ENCODE results near the gene HAO1.

Gene HAO1

DNA sequence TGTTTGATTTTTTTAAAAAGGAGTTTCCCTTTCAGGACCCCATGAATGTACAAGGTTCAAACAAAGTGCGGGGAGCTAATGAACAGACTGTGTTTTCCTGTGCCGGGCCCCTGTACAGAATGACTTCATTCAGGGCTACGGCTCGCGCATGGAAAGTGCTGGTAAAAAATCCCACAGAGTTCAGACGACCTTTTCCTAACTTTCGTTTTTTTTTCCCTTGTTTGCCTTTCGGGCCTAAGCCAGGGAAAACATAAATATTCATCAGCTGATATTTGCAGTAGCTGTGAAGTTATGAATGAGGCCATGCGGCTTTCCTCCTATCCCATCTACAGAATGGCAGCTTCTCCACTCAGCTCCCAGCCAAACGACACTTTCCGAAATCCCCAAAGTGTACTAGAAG, 74.0 kb downstream of the HAO1 start:
- Histone ChIP-seq H3K9me2 (replicated peaks; ENCODE audit: insufficient read depth, low read length) (no peaks in the 10 kb centered on the region), H3K36me3 (replicated peaks; ENCODE audit: insufficient read depth, low read length) (no peaks in the 10 kb centered on the region), H3K9me3 (replicated peaks; ENCODE audit: insufficient read depth, low read length) (no peaks in the 10 kb centered on the region), H2AFZ (ENCODE audit: low read length) (no peak overlapping the region), H3K27me3 (replicated peaks; ENCODE audit: insufficient read depth, low read length) (no peaks in the 10 kb centered on the region), H3K27ac (ENCODE audit: low read length) (no peak overlapping the region), H3K4me1 (ENCODE audit: low read length) (no peaks in the 10 kb centered on the region), H3K4me3 (ENCODE audit: low read length) (no peak overlapping the region), H3K79me2 (ENCODE audit: low read length) (no peaks in the 10 kb centered on the region), H3K4me2 (ENCODE audit: low read depth, low read length) (no peak overlapping the region), H4K20me1 (ENCODE audit: insufficient read depth, low read length) (no peaks in the 10 kb centered on the region), H3F3A (ENCODE audit: insufficient read depth, low read length) (no peaks in the 10 kb centered on the region), H3K9ac (ENCODE audit: low read length) (no peak overlapping the region)
- no peak for DNase-seq
- TF ChIP-seq EZH2phosphoT487 (IDR thresholded peaks at IDR 0.05; ENCODE audit: low read length) (no peak), EZH2 (optimal IDR thresholded peaks at IDR 0.05; ENCODE audit: low read depth, low read length) (no peak)
- TF ChIP-seq, protein P1, sequence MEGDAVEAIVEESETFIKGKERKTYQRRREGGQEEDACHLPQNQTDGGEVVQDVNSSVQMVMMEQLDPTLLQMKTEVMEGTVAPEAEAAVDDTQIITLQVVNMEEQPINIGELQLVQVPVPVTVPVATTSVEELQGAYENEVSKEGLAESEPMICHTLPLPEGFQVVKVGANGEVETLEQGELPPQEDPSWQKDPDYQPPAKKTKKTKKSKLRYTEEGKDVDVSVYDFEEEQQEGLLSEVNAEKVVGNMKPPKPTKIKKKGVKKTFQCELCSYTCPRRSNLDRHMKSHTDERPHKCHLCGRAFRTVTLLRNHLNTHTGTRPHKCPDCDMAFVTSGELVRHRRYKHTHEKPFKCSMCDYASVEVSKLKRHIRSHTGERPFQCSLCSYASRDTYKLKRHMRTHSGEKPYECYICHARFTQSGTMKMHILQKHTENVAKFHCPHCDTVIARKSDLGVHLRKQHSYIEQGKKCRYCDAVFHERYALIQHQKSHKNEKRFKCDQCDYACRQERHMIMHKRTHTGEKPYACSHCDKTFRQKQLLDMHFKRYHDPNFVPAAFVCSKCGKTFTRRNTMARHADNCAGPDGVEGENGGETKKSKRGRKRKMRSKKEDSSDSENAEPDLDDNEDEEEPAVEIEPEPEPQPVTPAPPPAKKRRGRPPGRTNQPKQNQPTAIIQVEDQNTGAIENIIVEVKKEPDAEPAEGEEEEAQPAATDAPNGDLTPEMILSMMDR (IDR thresholded peaks at IDR 0.05; ENCODE audit: low read length), result no peak

DNA sequence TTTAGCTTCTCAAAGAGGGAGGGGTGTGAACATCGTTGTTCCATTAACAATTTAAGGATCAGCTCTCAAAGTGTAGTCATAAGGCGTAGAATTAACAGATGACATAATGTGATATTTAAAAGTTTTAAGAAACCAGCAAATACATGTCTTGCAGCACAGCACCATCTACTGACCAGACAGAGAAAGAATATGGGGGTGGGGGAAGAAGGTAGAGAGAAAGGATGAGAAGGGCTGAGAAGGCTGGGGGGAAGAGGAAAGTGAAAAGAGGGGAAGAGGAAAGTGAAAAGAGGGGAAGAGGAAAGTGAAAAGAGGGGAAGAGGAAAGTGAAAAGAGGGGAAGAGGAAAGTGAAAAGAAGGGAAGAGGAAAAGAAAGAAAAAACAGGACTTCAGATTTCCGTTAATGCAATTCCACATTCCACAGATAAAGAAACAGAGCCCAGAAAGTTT, 80.9 kb downstream of the HAO1 start:
- Histone ChIP-seq H3K36me3 (replicated peaks; ENCODE audit: insufficient read depth, low read length) (no peaks in the 10 kb centered on the region), H2AFZ (ENCODE audit: low read length) (no peak overlapping the region), H3K27ac (ENCODE audit: low read length) (no peak overlapping the region)

DNA sequence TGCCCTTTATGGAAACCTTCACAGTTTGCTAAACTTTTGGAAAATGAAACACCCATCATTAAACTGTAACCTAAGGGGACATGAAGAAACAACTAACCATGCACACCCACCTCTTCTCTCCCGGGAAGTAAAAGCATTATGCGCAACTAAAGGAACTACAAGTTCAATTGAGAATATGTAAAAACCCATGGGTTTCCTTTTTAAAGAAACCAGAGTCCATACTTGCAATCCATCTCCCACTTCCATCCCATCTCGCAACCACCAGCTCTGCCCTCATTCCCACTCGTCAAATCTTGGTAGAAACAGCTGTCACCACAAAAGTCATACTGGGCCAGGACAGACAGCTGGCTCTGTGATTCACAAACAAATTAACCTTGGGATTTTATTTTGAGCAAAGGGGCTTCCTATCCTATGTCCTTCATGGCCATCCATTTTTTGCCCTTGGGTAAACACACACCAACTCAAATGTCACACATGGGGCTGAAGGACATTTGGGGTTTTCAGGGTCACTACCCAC, 81.5 kb downstream of the HAO1 start:
- Histone ChIP-seq H2AFZ (ENCODE audit: low read length) (no peak overlapping the region), H3K9ac (ENCODE audit: low read length) (no peak overlapping the region), H3K27me3 (replicated peaks; ENCODE audit: insufficient read depth, low read length) (no peaks in the 10 kb centered on the region), H3K36me3 (replicated peaks; ENCODE audit: insufficient read depth, low read length) (no peaks in the 10 kb centered on the region), H3K9me3 (replicated peaks; ENCODE audit: insufficient read depth, low read length) (no peaks in the 10 kb centered on the region), H3K27ac (ENCODE audit: low read length) (no peak overlapping the region), H3K79me2 (ENCODE audit: low read length) (no peaks in the 10 kb centered on the region), H3K9me2 (replicated peaks; ENCODE audit: insufficient read depth, low read length) (no peaks in the 10 kb centered on the region), H3F3A (ENCODE audit: insufficient read depth, low read length) (no peaks in the 10 kb centered on the region), H3K4me3 (ENCODE audit: low read length) (no peak overlapping the region), H3K4me2 (ENCODE audit: low read depth, low read length) (no peak overlapping the region), H4K20me1 (ENCODE audit: insufficient read depth, low read length) (no peaks in the 10 kb centered on the region), H3K4me1 (ENCODE audit: low read length) (no peaks in the 10 kb centered on the region)
- no peak for TF ChIP-seq EZH2 (optimal IDR thresholded peaks at IDR 0.05; ENCODE audit: low read depth, low read length)
- TF ChIP-seq, protein P1 (IDR thresholded peaks at IDR 0.05; ENCODE audit: low read length), result no peak
- TF ChIP-seq EZH2phosphoT487 (IDR thresholded peaks at IDR 0.05; ENCODE audit: low read length), result no peak
- no peak for DNase-seq

More for the DNA sequence above, 80.9 kb downstream of the HAO1 start:
- no peaks in the 10 kb centered on the region for H3K79me2 ChIP-seq (ENCODE audit: low read length)
- no peaks in the 10 kb centered on the region for H3K27me3 ChIP-seq (replicated peaks; ENCODE audit: insufficient read depth, low read length)
- H3K4me3 ChIP-seq (ENCODE audit: low read length), result no peak overlapping the region
- no peaks in the 10 kb centered on the region for H3K9me2 ChIP-seq (replicated peaks; ENCODE audit: insufficient read depth, low read length)
- no peak overlapping the region for H3K4me2 ChIP-seq (ENCODE audit: low read depth, low read length)
- no peaks in the 10 kb centered on the region for H3K9me3 ChIP-seq (replicated peaks; ENCODE audit: insufficient read depth, low read length)
- no peak overlapping the region for H3K9ac ChIP-seq (ENCODE audit: low read length)
- DNase-seq, result peak; percentile 42
- TF ChIP-seq, protein P1 (IDR thresholded peaks at IDR 0.05; ENCODE audit: low read length), result peak; percentile 74
- no peak for TF ChIP-seq EZH2 (optimal IDR thresholded peaks at IDR 0.05; ENCODE audit: low read depth, low read length)
- H3F3A ChIP-seq (ENCODE audit: insufficient read depth, low read length), result no peaks in the 10 kb centered on the region
- no peaks in the 10 kb centered on the region for H4K20me1 ChIP-seq (ENCODE audit: insufficient read depth, low read length)
- H3K4me1 ChIP-seq (ENCODE audit: low read length), result no peaks in the 10 kb centered on the region

Data from MM.1S (cell line).